GM12892 (cell line): Measurements from ENCODE around the gene PFKL.

Source experiments
- POLR2A ChIP-seq: IDR thresholded peaks from 2 replicates; pipeline ENCODE4 v1.6.1; 2011; ENCODE audit warnings: low read depth, low read length, control low read depth
- POLR2AphosphoS5 ChIP-seq: IDR thresholded peaks from 2 replicates; pipeline ENCODE4 v1.6.1; 2011; ENCODE audit warnings: low read depth, low read length, control low read depth
- TAF1 ChIP-seq: IDR thresholded peaks from 2 replicates; pipeline ENCODE4 v1.6.1; 2011; ENCODE audit warnings: low read depth, mild to moderate bottlenecking, control low read depth, low read length, borderline replicate concordance

DNA sequence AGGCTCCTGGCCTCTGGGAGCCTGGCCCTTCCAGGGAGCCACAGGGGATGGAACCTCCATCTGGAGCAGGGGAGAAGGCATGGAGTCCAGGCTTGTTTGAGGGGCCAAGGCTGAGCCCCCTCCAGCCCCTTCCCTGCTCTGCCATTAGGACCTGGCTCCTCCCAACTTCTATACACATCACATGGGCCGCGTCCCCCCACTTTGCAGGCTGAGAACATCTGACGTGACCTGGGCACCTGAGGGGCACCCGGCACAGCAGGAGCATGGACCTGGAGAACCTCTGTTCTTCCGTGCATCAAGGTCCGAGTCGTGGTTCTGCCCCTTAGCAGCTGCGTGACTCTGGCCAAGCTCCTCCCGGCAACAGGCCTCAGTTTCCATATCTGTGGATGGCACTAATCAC, 18.1 kb upstream of the PFKL start:
- TF ChIP-seq POLR2AphosphoS5 (no peak), TAF1 (no peak), POLR2A (no peak)
